GM12873 (cell line): ENCODE data around the gene FEV.
A peak's percentile ranks its signal among the peaks of the same experiment; 100 is the strongest.

Experiments
- TF ChIP-seq, protein P1 (sequence below): IDR thresholded peaks from 2 replicates; pipeline ENCODE4 v1.5.1; 2012; ENCODE audit warnings: low read depth, mild to moderate bottlenecking, moderate library complexity, low read length, control low read depth; ENCODE audit not compliant: insufficient read depth; ENCODE audit errors: missing control alignments

Gene FEV

DNA sequence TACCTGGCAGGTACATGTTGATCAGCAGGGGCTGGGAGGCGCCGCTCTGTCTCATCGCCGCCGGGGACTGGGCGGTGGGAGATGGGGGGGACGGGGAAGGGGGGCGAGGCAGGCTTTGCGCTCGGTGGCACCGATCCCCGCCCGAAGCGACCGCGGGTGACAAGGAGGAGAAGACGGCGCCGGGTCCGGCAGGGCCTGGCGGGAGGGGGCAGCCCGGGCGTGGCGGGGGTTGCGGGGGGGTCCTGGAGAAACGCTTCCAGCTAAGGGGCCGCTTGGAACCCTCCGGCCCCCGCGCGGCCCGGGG lies at the start of gene FEV:
Gene FEV, minus strand, starts transcription at position 164 of the 304 bp plus-strand sequence. Its CDS starts 109 bp downstream, at position 55.
- TF ChIP-seq, protein P1, sequence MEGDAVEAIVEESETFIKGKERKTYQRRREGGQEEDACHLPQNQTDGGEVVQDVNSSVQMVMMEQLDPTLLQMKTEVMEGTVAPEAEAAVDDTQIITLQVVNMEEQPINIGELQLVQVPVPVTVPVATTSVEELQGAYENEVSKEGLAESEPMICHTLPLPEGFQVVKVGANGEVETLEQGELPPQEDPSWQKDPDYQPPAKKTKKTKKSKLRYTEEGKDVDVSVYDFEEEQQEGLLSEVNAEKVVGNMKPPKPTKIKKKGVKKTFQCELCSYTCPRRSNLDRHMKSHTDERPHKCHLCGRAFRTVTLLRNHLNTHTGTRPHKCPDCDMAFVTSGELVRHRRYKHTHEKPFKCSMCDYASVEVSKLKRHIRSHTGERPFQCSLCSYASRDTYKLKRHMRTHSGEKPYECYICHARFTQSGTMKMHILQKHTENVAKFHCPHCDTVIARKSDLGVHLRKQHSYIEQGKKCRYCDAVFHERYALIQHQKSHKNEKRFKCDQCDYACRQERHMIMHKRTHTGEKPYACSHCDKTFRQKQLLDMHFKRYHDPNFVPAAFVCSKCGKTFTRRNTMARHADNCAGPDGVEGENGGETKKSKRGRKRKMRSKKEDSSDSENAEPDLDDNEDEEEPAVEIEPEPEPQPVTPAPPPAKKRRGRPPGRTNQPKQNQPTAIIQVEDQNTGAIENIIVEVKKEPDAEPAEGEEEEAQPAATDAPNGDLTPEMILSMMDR: no peak

DNA sequence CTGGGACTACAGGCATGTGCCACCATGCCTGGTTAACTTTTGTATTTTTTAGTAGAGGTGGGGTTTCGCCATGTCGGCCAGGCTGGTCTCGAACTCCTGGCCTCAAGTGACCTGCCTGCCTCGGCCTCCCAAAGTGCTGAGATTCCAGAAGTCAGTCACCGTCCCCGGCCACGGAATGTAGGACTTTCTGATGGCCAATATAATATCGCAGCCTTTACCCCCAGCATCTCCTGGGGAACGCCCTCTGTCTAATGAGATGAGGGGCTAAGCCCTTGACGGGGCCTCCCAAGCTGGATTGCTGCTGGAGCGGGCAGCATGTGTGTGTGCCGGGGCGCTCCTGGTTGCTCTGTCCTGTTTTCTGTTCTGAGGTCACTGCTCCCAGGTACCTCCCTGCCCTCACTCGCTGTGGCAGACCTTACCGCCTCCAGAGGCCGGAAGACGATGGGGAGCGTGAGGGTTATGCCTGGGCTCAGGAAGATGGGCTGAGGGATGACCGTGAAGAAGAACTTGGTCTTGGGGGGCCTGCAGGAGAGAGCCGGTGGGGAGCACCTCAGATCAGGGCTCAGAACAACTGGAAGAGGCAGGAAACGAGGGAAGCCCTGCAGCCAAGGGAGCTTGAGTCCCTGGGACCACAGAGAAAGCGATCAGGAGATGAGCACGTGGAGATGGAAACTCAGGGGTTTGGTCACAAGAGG lies 47.2 kb upstream of the FEV start:
- TF ChIP-seq, protein P1: no peak

DNA sequence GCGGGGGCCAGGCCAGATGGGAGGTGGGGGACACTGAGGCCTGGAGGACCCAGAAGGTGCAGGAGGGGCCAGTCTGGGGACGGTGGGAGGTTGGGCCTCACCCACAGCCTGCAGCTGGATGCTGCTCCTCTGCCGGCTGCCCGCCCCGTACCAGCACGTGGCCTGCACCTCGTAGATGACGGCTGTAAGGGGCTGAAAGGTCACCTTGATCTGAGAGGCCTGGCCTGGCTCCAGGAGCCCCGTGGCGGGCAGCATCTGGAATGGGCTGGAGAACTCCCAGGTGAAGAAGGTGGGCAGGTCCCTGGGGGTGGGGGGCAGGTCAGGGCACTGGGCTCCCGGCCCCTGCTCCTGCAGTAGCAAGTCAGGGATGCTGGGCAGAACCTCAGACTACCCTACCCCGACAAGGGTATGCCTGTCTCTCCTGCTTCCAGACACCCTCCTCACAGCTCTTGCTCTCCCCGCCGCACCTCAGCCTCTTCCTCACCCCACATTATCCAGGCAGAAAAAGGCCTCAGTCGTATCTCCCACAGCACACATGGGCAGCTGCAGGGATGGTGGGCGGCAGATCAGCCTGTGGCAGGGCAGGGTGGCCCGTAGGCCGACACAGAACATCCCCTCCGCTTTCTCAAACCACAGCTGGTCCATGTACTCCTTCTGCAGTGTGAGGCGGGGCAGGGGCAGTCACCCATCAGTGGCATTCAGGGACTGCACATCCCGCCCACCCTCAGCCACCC lies 46.2 kb upstream of the FEV start:
- TF ChIP-seq, protein P1: no peak

DNA sequence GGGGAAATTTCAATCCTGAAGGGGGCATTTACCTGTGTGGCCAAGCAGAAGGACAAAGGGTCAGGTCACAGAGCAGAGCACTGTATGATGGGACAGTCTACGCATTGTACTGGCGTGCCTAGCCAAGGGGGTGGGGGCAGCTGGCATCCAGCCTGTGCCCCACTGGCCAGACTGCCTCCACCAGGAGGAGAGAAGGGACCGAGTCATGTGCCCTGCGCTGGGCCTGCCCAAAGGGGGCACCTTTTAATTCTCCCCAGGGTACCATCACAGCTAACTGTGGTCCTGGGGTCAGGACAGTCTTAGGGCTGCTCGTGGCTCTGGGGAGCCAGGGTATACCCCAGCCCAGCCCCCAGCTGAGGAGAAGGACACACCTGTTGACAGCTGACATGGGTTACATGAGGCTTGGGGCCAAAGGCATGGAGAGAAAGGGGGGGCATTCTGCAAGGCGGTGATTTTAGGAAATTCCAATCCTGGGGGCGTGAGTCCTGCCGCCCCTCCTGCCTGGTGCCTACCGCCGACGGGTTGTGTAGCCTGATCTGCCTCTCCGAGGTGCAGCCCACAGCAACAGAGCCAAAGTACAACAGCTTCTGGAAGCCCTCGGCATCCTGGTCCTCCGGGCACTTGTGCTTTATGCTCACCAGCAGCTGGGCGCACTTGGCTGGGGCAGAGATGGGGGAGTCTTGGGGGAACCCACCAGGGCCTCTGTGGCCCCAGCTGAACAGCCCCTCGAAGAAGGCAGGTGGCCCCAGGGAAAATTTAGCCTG lies 45.4 kb upstream of the FEV start:
- TF ChIP-seq, protein P1: no peak

DNA sequence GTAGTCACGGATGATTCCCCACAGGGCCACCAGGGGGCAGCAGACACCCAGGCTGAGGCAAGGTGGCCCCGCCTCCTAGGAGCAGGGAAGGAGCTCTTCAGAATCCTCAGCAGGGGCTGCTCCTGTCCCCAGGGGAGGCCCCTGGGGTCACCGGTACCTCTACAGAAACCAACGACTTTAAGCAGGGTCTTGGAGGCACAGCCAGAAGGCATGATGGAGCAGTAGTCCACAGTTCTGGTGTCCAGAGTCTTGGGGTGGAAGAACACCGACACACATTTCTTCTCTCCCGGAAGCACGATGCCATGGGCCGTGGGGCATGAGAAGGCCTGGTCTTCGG lies 44.8 kb upstream of the FEV start:
- TF ChIP-seq, protein P1: peak; percentile 97

DNA sequence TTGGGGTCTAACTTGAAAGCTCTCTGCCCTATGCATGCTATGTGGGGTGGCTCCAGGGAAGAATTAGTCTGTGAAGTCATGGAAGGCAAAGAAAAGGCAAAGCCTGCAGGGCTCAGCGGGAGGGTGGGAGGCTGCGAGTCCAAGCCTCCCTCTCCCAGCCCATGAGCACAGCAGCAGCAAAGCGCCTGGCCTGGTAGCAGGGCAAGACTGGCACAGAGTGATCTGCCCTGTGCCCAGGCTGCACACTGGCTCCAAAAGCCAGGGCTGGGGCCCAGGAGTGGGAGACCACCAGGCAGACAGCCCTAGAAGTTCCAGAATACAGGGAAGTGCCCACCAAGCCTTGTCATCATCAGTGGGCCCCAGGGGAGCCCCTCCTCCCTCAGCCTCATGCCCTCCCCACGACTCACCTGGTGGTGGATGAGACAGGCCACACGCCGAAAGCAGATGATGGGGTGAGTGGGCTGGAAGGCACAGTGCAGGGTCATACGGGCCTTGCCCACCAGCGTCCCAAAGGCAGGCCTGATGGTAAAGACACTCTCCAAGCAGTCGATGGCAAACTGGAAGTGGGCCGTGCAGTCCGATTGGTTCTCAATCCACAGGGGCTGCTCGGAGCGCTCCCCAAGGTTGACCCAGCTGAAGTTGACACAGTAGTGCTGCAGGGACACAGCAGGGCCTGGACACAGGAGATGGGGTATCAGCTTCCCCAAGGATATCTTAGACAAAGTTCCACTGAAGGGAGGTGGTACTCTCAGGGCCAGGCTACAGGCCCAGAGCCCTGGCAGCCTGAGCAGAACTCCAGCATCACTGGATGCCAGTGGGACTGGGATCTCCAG lies 44.2 kb upstream of the FEV start:
- TF ChIP-seq, protein P1: no peak

DNA sequence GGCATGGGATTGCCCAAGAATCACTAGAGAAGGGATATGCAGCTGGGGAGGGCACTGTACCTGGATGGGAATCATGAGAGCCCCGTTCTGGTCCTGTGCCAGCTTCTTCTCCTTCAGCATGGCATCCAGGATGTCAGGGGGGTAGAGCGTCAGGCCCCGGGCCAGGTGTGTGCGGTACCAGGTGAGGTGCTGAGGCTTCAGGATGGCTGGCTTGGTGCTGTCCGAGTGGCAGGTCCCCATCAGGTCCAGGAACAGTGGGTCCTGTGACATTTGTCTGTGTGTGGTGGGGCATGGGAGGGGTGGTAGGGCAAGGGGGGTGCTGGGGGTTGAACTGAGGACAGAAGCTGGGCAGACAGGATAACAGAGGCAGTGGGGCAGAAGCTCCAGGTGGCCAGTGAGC lies 43.2 kb upstream of the FEV start:
- TF ChIP-seq, protein P1: no peak
